OCI-LY3 (cell line): ENCODE results near the gene STT3B.

Source experiments
- H2AFZ ChIP-seq: fragments of 200-600, 300-600 bp; shearing (Covaris generic); 2 replicates; pipeline ENCODE4 v1.6.0; 2014; ENCODE audit warnings: antibody characterized with exemption, low read depth, low read length
- H3K27ac ChIP-seq: fragments of 200-600, 300-600 bp; sonication (generic); 2 replicates; pipeline ENCODE4 v1.5.1; 2014; ENCODE audit warnings: mild to moderate bottlenecking, low read length, moderate library complexity, mixed read lengths
- H3K27me3 ChIP-seq: fragments of 200-600, 300-600 bp; sonication (generic); 2 replicates; pipeline ENCODE4 v1.6.1; 2014; ENCODE audit warnings: low read depth, low read length, mixed read lengths
- H3K36me3 ChIP-seq: fragments of 200-600, 300-600 bp; sonication (generic); replicated peaks from 2 replicates; pipeline ENCODE3; 2014; ENCODE audit warnings: low read depth, low read length, mixed read lengths
- H3K4me1 ChIP-seq: fragments of 300-600, 200-600 bp; sonication (generic); 2 replicates; pipeline ENCODE4 v1.6.1; 2014; ENCODE audit warnings: low read length, mixed read lengths
- H3K4me2 ChIP-seq: fragments of 200-600, 300-600 bp; sonication (generic); 2 replicates; pipeline ENCODE4 v1.6.1; 2014; ENCODE audit warnings: low read length, mixed read lengths
- H3K4me3 ChIP-seq: fragments of 300-600, 200-600 bp; sonication (generic); 2 replicates; pipeline ENCODE4 v1.5.1; 2014; ENCODE audit warnings: antibody characterized with exemption, mild to moderate bottlenecking, low read length, moderate library complexity
- H3K79me2 ChIP-seq: fragments of 300-600, 200-600 bp; shearing (Covaris generic); 2 replicates; pipeline ENCODE4 v1.6.1; 2014; ENCODE audit warnings: mild to moderate bottlenecking, low read length, mixed read lengths
- H3K9ac ChIP-seq: fragments of 300-600, 200-600 bp; shearing (Covaris generic); 2 replicates; pipeline ENCODE4 v1.6.0; 2014; ENCODE audit warnings: mild to moderate bottlenecking, low read length, moderate library complexity
- H3K9me3 ChIP-seq: fragments of 200-600, 300-600 bp; shearing (Covaris generic); 2 replicates; pipeline ENCODE4 v1.6.1; 2014; ENCODE audit warnings: low read length, mixed read lengths; ENCODE audit not compliant: insufficient read depth
- H4K20me1 ChIP-seq: fragments of 200-600, 300-600 bp; sonication (generic); 2 replicates; pipeline ENCODE4 v1.6.1; 2016; ENCODE audit warnings: low read length, mixed read lengths; ENCODE audit not compliant: insufficient read depth
- CTCF ChIP-seq: fragments of 200-600, 300-600 bp; sonication (generic); IDR thresholded peaks from 2 replicates; pipeline ENCODE4 v1.5.1; 2014; ENCODE audit warnings: antibody characterized with exemption, low read length, low read depth
- EZH2phosphoT487 ChIP-seq: fragments of 200-600 bp; shearing (Covaris generic); IDR thresholded peaks from 2 replicates; pipeline ENCODE4 v1.6.1; 2018; ENCODE audit warnings: antibody characterized with exemption, mixed run types, low read depth

STT3B gene

GRCh38 chr3:31532587-31533168 lies at the start of gene STT3B:
Gene STT3B (plus strand): TSS chr3:31532925. CDS start chr3:31532999, 74 bp downstream.
- H3K4me1 ChIP-seq, result peaks cover 60% of the 10 kb centered on the region
- H3K4me3 ChIP-seq, result peak within 1 kb of the TSS; percentile 85
- peaks cover 26% of the 10 kb centered on the region for H3K36me3 ChIP-seq
- H3K79me2 ChIP-seq, result peaks cover 72% of the 10 kb centered on the region
- H3K9me3 ChIP-seq, result no peaks in the 10 kb centered on the region
- H2AFZ ChIP-seq, result peak within 1 kb of the TSS; percentile 56
- peak within 1 kb of the TSS; percentile 91 for H3K27ac ChIP-seq
- H3K4me2 ChIP-seq, result peak within 1 kb of the TSS; percentile 87
- peaks cover 40% of the 10 kb centered on the region for H4K20me1 ChIP-seq
- TF ChIP-seq CTCF (peak; percentile 10), EZH2phosphoT487 (no peak)
- H3K9ac ChIP-seq, result peak within 1 kb of the TSS; percentile 97
- H3K27me3 ChIP-seq, result no peaks in the 10 kb centered on the region

- Histone ChIP-seq H3K9me3 (no peaks in the 10 kb centered on the region), H3K27me3 (no peaks in the 10 kb centered on the region), H3K4me1 (peaks cover 6% of the 10 kb centered on the region), H3K27ac (no peak overlapping the region), H3K36me3 (no peaks in the 10 kb centered on the region), H3K4me2 (no peak overlapping the region), H4K20me1 (no peaks in the 10 kb centered on the region), H3K79me2 (no peaks in the 10 kb centered on the region), H3K4me3 (no peak overlapping the region), H3K9ac (no peak overlapping the region), H2AFZ (no peak overlapping the region)
- no peak for TF ChIP-seq CTCF
- TF ChIP-seq EZH2phosphoT487, result no peak
These were observed 48.9 kb upstream of the STT3B start for GRCh38 chr3:31483776-31484175.

- Histone ChIP-seq H3K4me1 (peaks cover 6% of the 10 kb centered on the region), H3K36me3 (no peaks in the 10 kb centered on the region), H3K27ac (no peak overlapping the region), H3K4me3 (no peak overlapping the region), H3K9me3 (no peaks in the 10 kb centered on the region; the same call in 1 of the 2 replicates), H4K20me1 (no peaks in the 10 kb centered on the region), H3K9ac (no peak overlapping the region), H3K4me2 (no peak overlapping the region), H3K79me2 (no peaks in the 10 kb centered on the region), H3K27me3 (no peaks in the 10 kb centered on the region), H2AFZ (no peak overlapping the region)
- TF ChIP-seq EZH2phosphoT487 (no peak), CTCF (no peak)
These were observed 47.5 kb upstream of the STT3B start for GRCh38 chr3:31485196-31485595.

GRCh38 chr3:31486865-31487533 lies 45.7 kb upstream of the STT3B start:
- H3K4me3 ChIP-seq, result no peak overlapping the region
- H3K79me2 ChIP-seq, result no peaks in the 10 kb centered on the region
- H3K27me3 ChIP-seq, result no peaks in the 10 kb centered on the region
- H3K4me2 ChIP-seq, result no peak overlapping the region
- H3K9me3 ChIP-seq, result peaks cover 7% of the 10 kb centered on the region
- H4K20me1 ChIP-seq, result no peaks in the 10 kb centered on the region
- H3K4me1 ChIP-seq, result peaks cover 6% of the 10 kb centered on the region
- TF ChIP-seq EZH2phosphoT487 (no peak), CTCF (no peak)
- H3K9ac ChIP-seq, result no peak overlapping the region
- H3K36me3 ChIP-seq, result peaks cover 3% of the 10 kb centered on the region
- H2AFZ ChIP-seq, result no peak overlapping the region
- H3K27ac ChIP-seq, result no peak overlapping the region
